H1 (cell line): ENCODE results near the gene NOS3. TPM values are rescaled to one million over a fixed set of nuclear protein-coding genes. Genes with fewer than 3 reads are reported as not detected.
"Not testable (repeated sequence)": the region's sequence is repeated elsewhere in the genome, so short reads cannot be mapped to it uniquely, and the experiment has no call there.

Experiments
- CTCF ChIA-PET: fragments of 300-600 bp; sonication (Branson Sonifier 250); formaldehyde crosslinking; loops from one replicate; lab custom pipeline; 2021; ENCODE audit not compliant: partially characterized antibody; lab: Charles Lee
- POLR2A ChIA-PET: fragments of 300-600 bp; sonication (Branson Sonifier 250); formaldehyde crosslinking; loops from one replicate; lab custom pipeline; 2021; ENCODE audit warnings: inconsistent platforms; ENCODE audit not compliant: partially characterized antibody; lab: Charles Lee
- DNase-seq, 2 experiments: peaks; one replicate each; pipeline versions ENCODE4 v3.0.0 to v3.0.0-alpha.2; 2010 to 2022; ENCODE audit warnings: low spot score in 2 of 2, low read depth in 1 of 2, mixed read lengths in 1 of 2
- FAIRE-seq: peaks from 2 replicates; lab custom pipeline; 2011; peaks lifted over from hg19 to GRCh38; lab: Jason Lieb, UNC
- H2AFZ ChIP-seq: 2 replicates; pipeline ENCODE4 v1.8.1; 2012; ENCODE audit warnings: low read length, inconsistent platforms
- H2AK5ac ChIP-seq: 2 replicates; pipeline ENCODE4 v1.6.1; 2013; ENCODE audit warnings: low read depth, low read length
- H2BK120ac ChIP-seq: replicated peaks from 2 replicates; pipeline ENCODE3; 2013; ENCODE audit warnings: low read depth, low read length, inconsistent platforms
- H2BK12ac ChIP-seq: 2 replicates; pipeline ENCODE4 v1.6.1; 2013; ENCODE audit warnings: low read depth, low read length
- H2BK15ac ChIP-seq: 2 replicates; pipeline ENCODE4 v1.6.1; 2013; ENCODE audit warnings: low read length
- H2BK20ac ChIP-seq: 2 replicates; pipeline ENCODE4 v1.6.1; 2013; ENCODE audit warnings: low read length
- H2BK5ac ChIP-seq: 2 replicates; pipeline ENCODE4 v1.6.1; 2013; ENCODE audit warnings: low read depth, low read length
- H3K14ac ChIP-seq: 2 replicates; pipeline ENCODE4 v1.6.1; 2013; ENCODE audit warnings: inconsistent platforms; ENCODE audit not compliant: insufficient read length
- H3K18ac ChIP-seq: 2 replicates; pipeline ENCODE4 v1.6.1; 2013; ENCODE audit warnings: low read length; ENCODE audit errors: extremely low read depth
- H3K23ac ChIP-seq: 2 replicates; pipeline ENCODE4 v1.6.1; 2013; ENCODE audit warnings: inconsistent platforms; ENCODE audit not compliant: insufficient read length
- H3K23me2 ChIP-seq: 2 replicates; pipeline ENCODE4 v1.6.1; 2013; ENCODE audit warnings: low read depth, low read length
- H3K27ac ChIP-seq: 2 replicates; pipeline ENCODE4 v1.6.1; 2011; ENCODE audit warnings: low read depth, low read length, inconsistent platforms
- H3K27me3 ChIP-seq, 4 experiments: replicated peaks in 1 of 4; 1 replicate in 1 of 4; 2 replicates in 3 of 4; pipeline versions ENCODE4 v1.6.1 to v1.8.1; 2011 to 2013; ENCODE audit warnings: low read length in 3 of 4, mild to moderate bottlenecking in 3 of 4, inconsistent platforms in 2 of 4, mixed read lengths in 2 of 4, moderate library complexity in 1 of 4; ENCODE audit not compliant: control insufficient read depth in 3 of 4, insufficient read depth in 3 of 4; ENCODE audit errors: extremely low read depth in 1 of 4
- H3K36me3 ChIP-seq, 4 experiments: 2 replicates each; pipeline versions ENCODE4 v1.6.1 to v1.8.1; 2011 to 2013; ENCODE audit warnings: mild to moderate bottlenecking in 4 of 4, low read length in 3 of 4, moderate library complexity in 2 of 4, control low read depth in 1 of 4, inconsistent platforms in 1 of 4; ENCODE audit not compliant: insufficient read depth in 4 of 4, control insufficient read depth in 2 of 4
- H3K4ac ChIP-seq: replicated peaks from 2 replicates; pipeline ENCODE3; 2013; ENCODE audit warnings: low read length, low read depth, mixed read lengths, inconsistent platforms; ENCODE audit not compliant: insufficient read length
- H3K4me1 ChIP-seq, 4 experiments: replicated peaks in 1 of 4; 1 replicate in 1 of 4; 2 replicates in 3 of 4; pipeline versions ENCODE4 v1.6.1 to v1.8.1; 2011 to 2013; ENCODE audit warnings: low read length in 3 of 4, inconsistent platforms in 2 of 4, mixed read lengths in 1 of 4; ENCODE audit not compliant: insufficient read depth in 4 of 4, control insufficient read depth in 3 of 4
- H3K4me2 ChIP-seq, 2 experiments: 2 replicates each; pipeline versions ENCODE4 v1.6.1 to v1.8.1; 2011 to 2013; ENCODE audit warnings: low read depth in 2 of 2, low read length in 2 of 2, control low read depth in 1 of 2, inconsistent platforms in 1 of 2, mild to moderate bottlenecking in 1 of 2; ENCODE audit not compliant: insufficient read depth in 1 of 2
- H3K4me3 ChIP-seq, 4 experiments: fragments of 200-600, 300-600 bp in 1 of 4; sonication (generic), shearing (Covaris generic), sonication (Bioruptor Twin) in 1 of 4; 2 replicates each; pipeline versions ENCODE4 v1.5.1 to v1.8.1; 2011 to 2016; ENCODE audit warnings: low read length in 4 of 4, low read depth in 3 of 4, control low read depth in 2 of 4, inconsistent platforms in 2 of 4, mild to moderate bottlenecking in 2 of 4, mixed read lengths in 1 of 4, moderate library complexity in 1 of 4; ENCODE audit not compliant: insufficient read depth in 2 of 4; ENCODE audit errors: extremely low read depth in 1 of 4
- H3K56ac ChIP-seq: replicated peaks from 2 replicates; pipeline ENCODE3; 2013; ENCODE audit warnings: low read depth, mild to moderate bottlenecking, mixed read lengths, low read length, inconsistent platforms; ENCODE audit not compliant: insufficient read length
- H3K79me1 ChIP-seq: 2 replicates; pipeline ENCODE4 v1.6.1; 2013; ENCODE audit warnings: low read depth, low read length, control low read depth
- H3K79me2 ChIP-seq, 2 experiments: 2 replicates each; pipeline versions ENCODE4 v1.6.1 to v1.8.1; 2012 to 2013; ENCODE audit warnings: low read length in 2 of 2, mild to moderate bottlenecking in 2 of 2, inconsistent platforms in 1 of 2; ENCODE audit not compliant: insufficient read depth in 2 of 2, control insufficient read depth in 1 of 2
- H3K9ac ChIP-seq, 4 experiments: replicated peaks in 1 of 4; 1 replicate in 1 of 4; 2 replicates in 3 of 4; pipeline versions ENCODE4 v1.6.1 to v1.8.1; 2011 to 2013; ENCODE audit warnings: low read depth in 3 of 4, low read length in 3 of 4, control low read depth in 2 of 4, mild to moderate bottlenecking in 2 of 4, moderate library complexity in 2 of 4, inconsistent platforms in 1 of 4; ENCODE audit errors: extremely low read depth in 1 of 4
- H3K9me3 ChIP-seq, 2 experiments: 2 replicates each; pipeline versions ENCODE4 v1.6.1 to v1.8.1; 2012 to 2013; ENCODE audit warnings: mild to moderate bottlenecking in 2 of 2, moderate library complexity in 2 of 2, control low read depth in 1 of 2, inconsistent platforms in 1 of 2, low read depth in 1 of 2, low read length in 1 of 2, mixed read lengths in 1 of 2; ENCODE audit not compliant: insufficient read depth in 2 of 2
- H4K20me1 ChIP-seq, 2 experiments: replicated peaks in 1 of 2; 2 replicates each; pipeline versions ENCODE3 to v1.8.1; 2011 to 2013; ENCODE audit warnings: inconsistent platforms in 2 of 2, low read length in 2 of 2, mild to moderate bottlenecking in 1 of 2; ENCODE audit not compliant: insufficient read depth in 2 of 2, control insufficient read depth in 1 of 2
- H4K5ac ChIP-seq: 2 replicates; pipeline ENCODE4 v1.6.1; 2013; ENCODE audit warnings: low read length, low read depth, mixed read lengths, inconsistent platforms; ENCODE audit not compliant: insufficient read length
- H4K8ac ChIP-seq: 2 replicates; pipeline ENCODE4 v1.8.0; 2013; ENCODE audit warnings: mild to moderate bottlenecking, moderate library complexity, low read length, inconsistent platforms; ENCODE audit not compliant: insufficient read depth; ENCODE audit errors: extremely low read depth
- H4K91ac ChIP-seq: replicated peaks from 2 replicates; pipeline ENCODE3; 2013; ENCODE audit warnings: low read length, mixed read lengths, inconsistent platforms; ENCODE audit not compliant: insufficient read length
- WGBS, 2 experiments: shearing (Covaris generic) in 1 of 2; methylation state at CpG; one replicate each; pipeline versions ENCODE4 v1.1.6 to v1.1.7; 2013 to 2015; ENCODE audit warnings: low lambda C conversion rate in 2 of 2, mixed read lengths in 2 of 2, inconsistent platforms in 1 of 2, low coverage in 1 of 2, missing lambda C conversion rate in 1 of 2; ENCODE audit not compliant: insufficient replicate concordance in 2 of 2, insufficient coverage in 1 of 2, insufficient read length in 1 of 2; ENCODE audit errors: extremely low coverage in 1 of 2, missing lambda C conversion rate in 1 of 2; 5-methylcytosine and 5-hydroxymethylcytosine counted together
- polyA plus RNA-seq, 7 experiments: library from polyadenylated mRNA; depleted of rRNA in 3 of 7; stranded (reverse) in 5 of 7; unstranded in 2 of 7; fragments of >200 nt in 5 of 7; fragments of 200-250 nt in 2 of 7; gene quantifications; 1 replicate in 5 of 7; 2 replicates in 1 of 7; 4 replicates in 1 of 7; pipeline versions ENCODE4 v1.2.1 to v1.2.3, GENCODE V29; 2011 to 2013; ENCODE audit warnings: missing spikeins in 2 of 7, mixed read lengths in 2 of 7
- total RNA-seq: library from RNA; stranded (reverse); fragmentation: NEBNext Ultra II Directional; extraction: Animal tissue kit (Norgen Biotek cat#: 25700); gene quantifications from 2 replicates; pipeline ENCODE4 v1.2.1, GENCODE V29; 2021

The NOS3 gene
- total and polyA plus RNA-seq, 2 of the 8 experiments (the other 6 are each of a cell fraction or from before 2014, with no cell fraction given) = 4.4 to 16.2 TPM

DNA sequence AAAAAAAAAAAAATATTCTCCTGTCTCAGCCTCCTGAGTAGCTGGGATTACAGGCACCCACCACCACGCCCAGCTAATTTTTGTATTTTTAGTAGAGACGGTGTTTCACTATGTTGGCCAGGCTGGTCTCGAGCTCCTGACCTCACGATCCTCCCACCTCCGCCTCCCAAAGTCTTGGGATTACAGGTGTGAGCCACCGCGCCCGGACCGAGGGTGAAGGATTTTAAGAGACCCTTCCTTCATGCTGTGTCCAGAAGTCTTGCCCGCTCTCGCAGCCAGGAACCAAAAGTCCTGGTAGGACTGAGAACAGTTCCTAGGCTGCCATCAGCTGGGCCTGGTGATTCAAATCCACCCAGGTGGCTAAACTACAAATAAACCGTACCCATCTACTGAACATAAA lies 20.8 kb downstream of the NOS3 start:
- H3K4ac ChIP-seq, DNase-seq, H2BK20ac ChIP-seq, H3K23me2 ChIP-seq, H3K14ac ChIP-seq, H2BK12ac ChIP-seq, H4K8ac ChIP-seq, H2BK5ac ChIP-seq, FAIRE-seq, H3K27me3 ChIP-seq, H4K91ac ChIP-seq, H3K18ac ChIP-seq, H2AFZ ChIP-seq, H3K9ac ChIP-seq, H3K79me2 ChIP-seq, H3K23ac ChIP-seq, H3K4me2 ChIP-seq, H3K9me3 ChIP-seq, H2BK15ac ChIP-seq, H3K4me3 ChIP-seq, H2AK5ac ChIP-seq, H4K5ac ChIP-seq, H2BK120ac ChIP-seq, H3K79me1 ChIP-seq, H4K20me1 ChIP-seq, H3K36me3 ChIP-seq, H3K56ac ChIP-seq, H3K27ac ChIP-seq: not testable (repeated sequence)
- peaks cover 0 to 31% (median 24%) of the 10 kb centered on the region in 4 experiments; a peak in 6 of 7 replicates for H3K4me1 ChIP-seq
- CTCF ChIA-PET = interaction anchor here (0.8 to 11.5 kb wide), 26 partner anchors 10 to 622 kb away, joined by 3 to 142 read pairs (median 7); partner anchors contain the start of genes ABCB8, ATG9B, CDK5 and NOS3
- POLR2A ChIA-PET = interaction anchor here (0.6 to 2.5 kb wide), 4 partner anchors 10 to 46 kb away, joined by 3 to 9 read pairs (median 6); no protein-coding TSS in a partner anchor
- WGBS, 2 experiments = 82% methylated on average over 12 of the region's 12 CpGs; no CpG with 5 or more reads in 1 of the 2 experiments
